Colonic mucosa (tissue), 4 donors: ENCODE results near the gene ADARB2. TPM values are rescaled to one million over a fixed set of nuclear protein-coding genes. Genes with fewer than 3 reads are reported as not detected.

Source experiments
- DNase-seq: peaks from one replicate; pipeline ENCODE4 v3.0.0-alpha.2; 2020
- H3K27ac ChIP-seq: fragments of 200-600 bp; one replicate; pipeline ENCODE4 v1.8.0; 2021
- H3K27me3 ChIP-seq: fragments of 200-600 bp; one replicate; pipeline ENCODE4 v1.8.0; 2021
- H3K36me3 ChIP-seq: fragments of 200-600 bp; one replicate; pipeline ENCODE4 v1.8.0; 2021
- H3K4me1 ChIP-seq: fragments of 200-600 bp; one replicate; pipeline ENCODE4 v1.8.0; 2021; ENCODE audit warnings: mild to moderate bottlenecking
- H3K4me3 ChIP-seq: fragments of 200-600 bp; one replicate; pipeline ENCODE4 v1.8.0; 2021
- H3K9ac ChIP-seq, 2 donors: one replicate each; pipeline ENCODE4 v1.7.0; 2013; ENCODE audit warnings: control low read depth in 2 of 2, low read depth in 2 of 2, low read length in 2 of 2
- H3K9me3 ChIP-seq: fragments of 200-600 bp; one replicate; pipeline ENCODE4 v1.8.0; 2021
- intact Hi-C: fragments of 100-400 bp; cut with DNase I; formaldehyde crosslinking; loops from one replicate; pipeline ENCODE4 v1.14.1; 2022
- total RNA-seq, 2 donors: library from RNA; stranded (reverse); fragmentation: NEBNext Ultra II Directional in 1 of 2; extraction: Animal tissue kit (Norgen Biotek cat#: 25700) in 1 of 2; gene quantifications; one replicate each; pipeline ENCODE4 v1.2.1, GENCODE V29; 2021
- TF ChIP-seq, protein P1 (sequence below): fragments of 200-600 bp; IDR thresholded peaks from one replicate; pipeline ENCODE4 v1.8.0; 2022; ENCODE audit warnings: antibody characterized with exemption, mild to moderate bottlenecking
- donor health status: healthy.
- donor health status: DM: no; HTN: no; CAD: no.
- donor health status: DM: no; HTN: no; CAD: no.

The ADARB2 gene
- total RNA-seq, 2 donors from 2014 or later, result 0.19 TPM; not detected in 1

- H3K9ac ChIP-seq, result no peak overlapping the region
- no peak overlapping the region for H3K27ac ChIP-seq
- no peaks in the 10 kb centered on the region for H3K4me1 ChIP-seq
- H3K36me3 ChIP-seq, result no peaks in the 10 kb centered on the region
- no peak overlapping the region for H3K4me3 ChIP-seq
- intact Hi-C loops, result no loop called here
- TF ChIP-seq, protein P1, sequence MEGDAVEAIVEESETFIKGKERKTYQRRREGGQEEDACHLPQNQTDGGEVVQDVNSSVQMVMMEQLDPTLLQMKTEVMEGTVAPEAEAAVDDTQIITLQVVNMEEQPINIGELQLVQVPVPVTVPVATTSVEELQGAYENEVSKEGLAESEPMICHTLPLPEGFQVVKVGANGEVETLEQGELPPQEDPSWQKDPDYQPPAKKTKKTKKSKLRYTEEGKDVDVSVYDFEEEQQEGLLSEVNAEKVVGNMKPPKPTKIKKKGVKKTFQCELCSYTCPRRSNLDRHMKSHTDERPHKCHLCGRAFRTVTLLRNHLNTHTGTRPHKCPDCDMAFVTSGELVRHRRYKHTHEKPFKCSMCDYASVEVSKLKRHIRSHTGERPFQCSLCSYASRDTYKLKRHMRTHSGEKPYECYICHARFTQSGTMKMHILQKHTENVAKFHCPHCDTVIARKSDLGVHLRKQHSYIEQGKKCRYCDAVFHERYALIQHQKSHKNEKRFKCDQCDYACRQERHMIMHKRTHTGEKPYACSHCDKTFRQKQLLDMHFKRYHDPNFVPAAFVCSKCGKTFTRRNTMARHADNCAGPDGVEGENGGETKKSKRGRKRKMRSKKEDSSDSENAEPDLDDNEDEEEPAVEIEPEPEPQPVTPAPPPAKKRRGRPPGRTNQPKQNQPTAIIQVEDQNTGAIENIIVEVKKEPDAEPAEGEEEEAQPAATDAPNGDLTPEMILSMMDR, result no peak
- no peaks in the 10 kb centered on the region for H3K9me3 ChIP-seq
- no peaks in the 10 kb centered on the region for H3K27me3 ChIP-seq
- DNase-seq, result no peak
Measured at GRCh38 chr10:1706711-1707110, 30.6 kb downstream of the ADARB2 start.

DNA sequence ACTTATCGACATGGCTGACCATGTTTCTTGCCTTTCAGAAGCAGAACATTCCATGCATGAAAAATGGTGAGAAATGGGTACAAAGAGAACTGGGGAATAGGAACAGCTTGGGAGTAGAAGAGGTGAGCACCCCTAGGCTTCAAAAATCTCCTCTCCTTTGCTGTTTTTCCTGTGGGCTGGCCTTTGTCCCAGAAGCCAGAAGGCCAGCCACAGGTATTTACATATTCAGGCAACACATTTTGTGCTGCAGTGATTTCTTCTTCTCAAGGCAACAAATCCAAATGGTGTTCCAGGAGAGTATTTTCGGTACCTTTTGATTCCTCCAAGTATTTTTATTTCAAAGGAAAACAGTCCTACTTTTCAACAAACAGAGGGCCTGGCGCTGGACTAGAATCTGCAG, 31.1 kb downstream of the ADARB2 start:
- Histone ChIP-seq H3K27me3 (no peaks in the 10 kb centered on the region), H3K4me1 (no peaks in the 10 kb centered on the region), H3K27ac (no peak overlapping the region), H3K9me3 (no peaks in the 10 kb centered on the region), H3K9ac (no peak overlapping the region), H3K36me3 (no peaks in the 10 kb centered on the region), H3K4me3 (no peak overlapping the region)
- intact Hi-C loops, result no loop called here
- TF ChIP-seq, protein P1, result no peak
- DNase-seq, result no peak

- H3K27ac ChIP-seq, result no peak overlapping the region
- intact Hi-C loops, result no loop called here
- H3K4me3 ChIP-seq, result no peak overlapping the region
- H3K9me3 ChIP-seq, result no peaks in the 10 kb centered on the region
- no peaks in the 10 kb centered on the region for H3K4me1 ChIP-seq
- H3K9ac ChIP-seq, result no peak overlapping the region
- H3K36me3 ChIP-seq, result no peaks in the 10 kb centered on the region
- no peak for DNase-seq
- H3K27me3 ChIP-seq, result no peaks in the 10 kb centered on the region
- TF ChIP-seq, protein P1, result no peak
Measured at GRCh38 chr10:1698185-1698584, 39.1 kb downstream of the ADARB2 start.

DNA sequence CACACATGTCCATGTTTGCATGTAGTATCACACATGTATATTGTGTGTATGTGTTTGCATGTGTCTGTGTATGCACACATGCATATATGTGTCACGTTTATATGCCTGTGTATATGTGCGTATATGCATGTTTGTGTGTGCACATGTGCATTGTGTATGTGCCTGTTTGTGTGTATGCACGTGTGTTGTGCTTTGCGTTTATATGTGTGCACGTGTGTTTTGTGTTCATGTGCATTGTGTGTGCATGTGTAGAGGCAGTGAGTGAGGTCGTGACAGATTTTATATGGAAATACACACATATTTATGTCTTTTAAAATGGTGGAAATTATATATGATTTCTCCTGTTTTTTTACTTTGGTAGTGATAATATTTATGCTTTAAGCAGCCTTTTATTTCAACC, 41.2 kb downstream of the ADARB2 start:
- Histone ChIP-seq H3K27ac (no peak overlapping the region), H3K27me3 (no peaks in the 10 kb centered on the region), H3K4me1 (no peaks in the 10 kb centered on the region), H3K9ac (no peak overlapping the region), H3K36me3 (no peaks in the 10 kb centered on the region), H3K9me3 (no peaks in the 10 kb centered on the region), H3K4me3 (no peak overlapping the region)
- intact Hi-C loops, result no loop called here
- DNase-seq, result no peak
- TF ChIP-seq, protein P1, result no peak

- no peak overlapping the region for H3K27ac ChIP-seq
- TF ChIP-seq, protein P1, result no peak
- H3K4me1 ChIP-seq, result no peaks in the 10 kb centered on the region
- no peaks in the 10 kb centered on the region for H3K9me3 ChIP-seq
- no peak for DNase-seq
- H3K4me3 ChIP-seq, result no peak overlapping the region
- no peaks in the 10 kb centered on the region for H3K36me3 ChIP-seq
- no peak overlapping the region for H3K9ac ChIP-seq
- intact Hi-C loops, result no loop called here
- no peaks in the 10 kb centered on the region for H3K27me3 ChIP-seq
Measured at GRCh38 chr10:1690086-1690485, 47.2 kb downstream of the ADARB2 start.

GRCh38 chr10:1688531-1688930, 48.8 kb downstream of the ADARB2 start:
- no peak for DNase-seq
- no peaks in the 10 kb centered on the region for H3K9me3 ChIP-seq
- H3K27ac ChIP-seq, result no peak overlapping the region
- no peak overlapping the region for H3K9ac ChIP-seq
- no peaks in the 10 kb centered on the region for H3K27me3 ChIP-seq
- no peak overlapping the region for H3K4me3 ChIP-seq
- intact Hi-C loops, result no loop called here
- TF ChIP-seq, protein P1, result no peak
- no peaks in the 10 kb centered on the region for H3K36me3 ChIP-seq
- H3K4me1 ChIP-seq, result no peaks in the 10 kb centered on the region
